Measurements from ENCODE around the gene CHN2. TPM values are rescaled to one million over a fixed set of nuclear protein-coding genes. Genes with fewer than 3 reads are reported as not detected.

The CHN2 gene
- polyA plus RNA-seq, 1 of the 3 experiments (the other 2 are of a cell fraction) = 0.02 TPM

GRCh38 chr7:29397398-29397797 is 202.8 kb downstream of the CHN2 start:
- Histone ChIP-seq H4K20me1 (ENCODE audit: insufficient read depth) (no peaks in the 10 kb centered on the region), H2AFZ (ENCODE audit: low read depth) (no peak overlapping the region), H3K4me2 (no peak overlapping the region), H3K9me3 (no peaks in the 10 kb centered on the region), H3K27me3 (ENCODE audit: insufficient read depth) (peaks cover 8% of the 10 kb centered on the region; the same call in 1 of the 2 replicates), H3K9ac (no peak overlapping the region), H3K79me2 (ENCODE audit: insufficient read depth) (no peaks in the 10 kb centered on the region), H3F3A (replicated peaks; ENCODE audit: insufficient read depth) (no peaks in the 10 kb centered on the region), H3K4me1 (ENCODE audit: control insufficient read depth in 1 of 2, insufficient read depth in 2 of 2, low read depth in 1 of 2, low read length in 1 of 2) (no peaks in the 10 kb centered on the region; a peak in 1 of 4 replicates), H3K36me3 (replicated peaks in 1 of 2; ENCODE audit: control insufficient read depth in 1 of 2, insufficient read depth in 2 of 2, low read length in 1 of 2) (no peaks in the 10 kb centered on the region), H3K4me3 (ENCODE audit: low read depth in 2 of 2, low read length in 1 of 2) (no peak overlapping the region), H3K27ac (ENCODE audit: low read depth in 2 of 2, low read length in 1 of 2) (no peak overlapping the region), H3K9me2 (no peaks in the 10 kb centered on the region)
- DNase-seq = no peak
- TF ChIP-seq, protein P1, sequence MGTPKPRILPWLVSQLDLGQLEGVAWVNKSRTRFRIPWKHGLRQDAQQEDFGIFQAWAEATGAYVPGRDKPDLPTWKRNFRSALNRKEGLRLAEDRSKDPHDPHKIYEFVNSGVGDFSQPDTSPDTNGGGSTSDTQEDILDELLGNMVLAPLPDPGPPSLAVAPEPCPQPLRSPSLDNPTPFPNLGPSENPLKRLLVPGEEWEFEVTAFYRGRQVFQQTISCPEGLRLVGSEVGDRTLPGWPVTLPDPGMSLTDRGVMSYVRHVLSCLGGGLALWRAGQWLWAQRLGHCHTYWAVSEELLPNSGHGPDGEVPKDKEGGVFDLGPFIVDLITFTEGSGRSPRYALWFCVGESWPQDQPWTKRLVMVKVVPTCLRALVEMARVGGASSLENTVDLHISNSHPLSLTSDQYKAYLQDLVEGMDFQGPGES (IDR thresholded peaks at IDR 0.05; ENCODE audit: low read depth, low read length) = no peak
- no peak for TF ChIP-seq FOSL2 (IDR thresholded peaks at IDR 0.05; ENCODE audit: borderline replicate concordance, low read depth)
- ChIA-PET POLR2A (no interaction called here), CTCF (interaction anchor here (0.7 to 7.2 kb wide), 10 partner anchors 8 to 475 kb away, joined by 3 to 56 read pairs (median 3); no protein-coding TSS in a partner anchor)
- whole genome bisulfite sequencing (ENCODE audit: low lambda C conversion rate) = 41% methylated on average over 2 of the region's 2 CpGs

DNA sequence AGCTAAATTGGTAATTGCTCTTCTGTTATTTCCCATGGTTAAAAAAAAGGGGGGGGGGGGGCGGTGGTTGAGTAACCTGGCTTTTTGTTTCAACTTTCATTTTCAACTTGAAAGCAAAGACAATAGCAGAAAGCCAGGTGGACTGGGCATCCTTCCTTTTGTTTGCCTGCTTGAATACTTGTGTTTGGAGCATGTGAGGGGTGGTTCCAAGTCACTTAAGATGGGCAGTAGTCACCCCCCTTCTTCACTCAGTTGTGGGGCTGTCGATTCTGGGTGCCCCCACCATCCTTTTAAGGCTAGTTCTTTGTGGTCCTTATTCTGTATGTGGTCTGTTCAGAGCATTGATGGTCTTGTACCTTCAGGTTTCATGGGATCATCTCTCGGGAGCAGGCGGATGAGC is 203.4 kb downstream of the CHN2 start:
- Histone ChIP-seq H3F3A (replicated peaks; ENCODE audit: insufficient read depth) (no peaks in the 10 kb centered on the region), H3K27me3 (ENCODE audit: insufficient read depth) (peaks cover 8% of the 10 kb centered on the region; the same call in 1 of the 2 replicates), H3K4me1 (ENCODE audit: control insufficient read depth in 1 of 2, insufficient read depth in 2 of 2, low read depth in 1 of 2, low read length in 1 of 2) (no peaks in the 10 kb centered on the region; a peak in 1 of 4 replicates), H3K4me3 (ENCODE audit: low read depth in 2 of 2, low read length in 1 of 2) (no peak overlapping the region), H3K9ac (no peak overlapping the region), H3K79me2 (ENCODE audit: insufficient read depth) (no peaks in the 10 kb centered on the region), H3K36me3 (replicated peaks in 1 of 2; ENCODE audit: control insufficient read depth in 1 of 2, insufficient read depth in 2 of 2, low read length in 1 of 2) (no peaks in the 10 kb centered on the region), H3K4me2 (no peak overlapping the region), H3K9me2 (no peaks in the 10 kb centered on the region), H3K27ac (ENCODE audit: low read depth in 2 of 2, low read length in 1 of 2) (no peak overlapping the region), H2AFZ (ENCODE audit: low read depth) (no peak overlapping the region), H4K20me1 (ENCODE audit: insufficient read depth) (no peaks in the 10 kb centered on the region), H3K9me3 (no peaks in the 10 kb centered on the region)
- no peak for DNase-seq
- 50% methylated on average over 4 of the region's 4 CpGs for WGBS (ENCODE audit: low lambda C conversion rate)
- TF ChIP-seq CTCF (IDR thresholded peaks at IDR 0.05) = no peak
- CTCF ChIA-PET = interaction anchor here (0.7 to 7.2 kb wide), 6 partner anchors 8 to 476 kb away, joined by 3 to 56 read pairs (median 12); no protein-coding TSS in a partner anchor
- POLR2A ChIA-PET = no interaction called here

DNA sequence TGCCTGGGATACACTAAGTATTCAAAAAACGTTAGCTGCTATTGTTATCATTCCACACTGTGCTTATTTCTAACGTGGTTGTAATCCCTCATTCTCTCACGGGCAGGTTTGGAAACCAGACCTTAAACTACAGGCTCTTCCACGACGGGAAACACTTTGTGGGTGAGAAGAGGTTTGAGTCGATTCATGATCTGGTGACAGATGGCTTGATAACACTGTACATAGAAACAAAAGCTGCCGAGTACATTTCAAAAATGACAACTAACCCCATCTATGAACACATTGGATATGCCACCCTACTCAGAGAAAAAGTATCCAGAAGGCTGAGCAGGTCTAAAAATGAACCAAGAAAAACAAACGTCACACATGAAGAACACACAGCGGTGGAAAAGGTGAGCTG is 205.9 kb downstream of the CHN2 start:
- Histone ChIP-seq H2AFZ (ENCODE audit: low read depth) (no peak overlapping the region), H3K9me3 (no peaks in the 10 kb centered on the region), H3K9ac (no peak overlapping the region), H3K27ac (ENCODE audit: low read depth in 2 of 2, low read length in 1 of 2) (no peak overlapping the region), H3K4me3 (ENCODE audit: low read depth in 2 of 2, low read length in 1 of 2) (no peak overlapping the region), H3K27me3 (ENCODE audit: insufficient read depth) (peaks cover 11% of the 10 kb centered on the region; the same call in 1 of the 2 replicates), H3K4me1 (ENCODE audit: control insufficient read depth in 1 of 2, insufficient read depth in 2 of 2, low read depth in 1 of 2, low read length in 1 of 2) (no peaks in the 10 kb centered on the region; a peak in 1 of 4 replicates), H3K4me2 (no peak overlapping the region), H3F3A (replicated peaks; ENCODE audit: insufficient read depth) (no peaks in the 10 kb centered on the region), H3K9me2 (no peaks in the 10 kb centered on the region), H4K20me1 (ENCODE audit: insufficient read depth) (no peaks in the 10 kb centered on the region), H3K36me3 (replicated peaks in 1 of 2; ENCODE audit: control insufficient read depth in 1 of 2, insufficient read depth in 2 of 2, low read length in 1 of 2) (no peaks in the 10 kb centered on the region), H3K79me2 (ENCODE audit: insufficient read depth) (no peaks in the 10 kb centered on the region)
- DNase-seq = no peak
- WGBS (ENCODE audit: low lambda C conversion rate) = 52% methylated on average over 9 of the region's 9 CpGs
- ChIA-PET CTCF (interaction anchor here (1.0 to 7.2 kb wide), 9 partner anchors 8 to 479 kb away, joined by 3 to 56 read pairs (median 6); no protein-coding TSS in a partner anchor), POLR2A (no interaction called here)
- TF ChIP-seq RAD21 (IDR thresholded peaks at IDR 0.05; ENCODE audit: low read length) (no peak), NFIC (IDR thresholded peaks at IDR 0.05; ENCODE audit: borderline replicate concordance) (no peak), TCF12 (IDR thresholded peaks at IDR 0.05) (no peak), MAX (IDR thresholded peaks at IDR 0.05; ENCODE audit: low read depth) (no peak), CTCF (IDR thresholded peaks at IDR 0.05) (no peak), MXI1 (IDR thresholded peaks at IDR 0.05; ENCODE audit: low read depth, low read length) (no peak), EZH2phosphoT487 (IDR thresholded peaks at IDR 0.05; ENCODE audit: borderline replicate concordance, low read depth) (no peak), USF1 (IDR thresholded peaks at IDR 0.05; ENCODE audit: borderline replicate concordance, low read depth) (no peak)
